Thyroid gland (tissue), 4 donors: ENCODE measurements around the gene SF3B2.

Experiments used
- POLR2A ChIP-seq, 2 donors: fragments of 450-650 bp; IDR thresholded peaks; one replicate each; pipeline ENCODE4 v1.6.1; 2017; ENCODE audit warnings: antibody characterized with exemption in 2 of 2, mild to moderate bottlenecking in 2 of 2, moderate library complexity in 1 of 2
- TF ChIP-seq, protein P1 (sequence below), 6 experiments: fragments of 200-600 bp in 3 of 6; fragments of 450-650 bp in 3 of 6; sonication (generic) in 3 of 6; IDR thresholded peaks; one replicate each; pipeline ENCODE4 v1.5.1; 2016 to 2019; ENCODE audit warnings: antibody characterized with exemption in 6 of 6, mild to moderate bottlenecking in 2 of 6, inconsistent platforms in 1 of 6, moderate library complexity in 1 of 6

- TF ChIP-seq, protein P1, sequence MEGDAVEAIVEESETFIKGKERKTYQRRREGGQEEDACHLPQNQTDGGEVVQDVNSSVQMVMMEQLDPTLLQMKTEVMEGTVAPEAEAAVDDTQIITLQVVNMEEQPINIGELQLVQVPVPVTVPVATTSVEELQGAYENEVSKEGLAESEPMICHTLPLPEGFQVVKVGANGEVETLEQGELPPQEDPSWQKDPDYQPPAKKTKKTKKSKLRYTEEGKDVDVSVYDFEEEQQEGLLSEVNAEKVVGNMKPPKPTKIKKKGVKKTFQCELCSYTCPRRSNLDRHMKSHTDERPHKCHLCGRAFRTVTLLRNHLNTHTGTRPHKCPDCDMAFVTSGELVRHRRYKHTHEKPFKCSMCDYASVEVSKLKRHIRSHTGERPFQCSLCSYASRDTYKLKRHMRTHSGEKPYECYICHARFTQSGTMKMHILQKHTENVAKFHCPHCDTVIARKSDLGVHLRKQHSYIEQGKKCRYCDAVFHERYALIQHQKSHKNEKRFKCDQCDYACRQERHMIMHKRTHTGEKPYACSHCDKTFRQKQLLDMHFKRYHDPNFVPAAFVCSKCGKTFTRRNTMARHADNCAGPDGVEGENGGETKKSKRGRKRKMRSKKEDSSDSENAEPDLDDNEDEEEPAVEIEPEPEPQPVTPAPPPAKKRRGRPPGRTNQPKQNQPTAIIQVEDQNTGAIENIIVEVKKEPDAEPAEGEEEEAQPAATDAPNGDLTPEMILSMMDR (IDR thresholded peaks at IDR 0.05): no peak
- no peak for TF ChIP-seq POLR2A (IDR thresholded peaks at IDR 0.05)
These were observed 8.9 kb upstream of the SF3B2 start for GRCh38 chr11:66042996-66043906.
